ENCODE results near the gene B3GNT4.
A peak's percentile ranks its signal among the peaks of the same experiment; 100 is the strongest.

Gene B3GNT4

DNA sequence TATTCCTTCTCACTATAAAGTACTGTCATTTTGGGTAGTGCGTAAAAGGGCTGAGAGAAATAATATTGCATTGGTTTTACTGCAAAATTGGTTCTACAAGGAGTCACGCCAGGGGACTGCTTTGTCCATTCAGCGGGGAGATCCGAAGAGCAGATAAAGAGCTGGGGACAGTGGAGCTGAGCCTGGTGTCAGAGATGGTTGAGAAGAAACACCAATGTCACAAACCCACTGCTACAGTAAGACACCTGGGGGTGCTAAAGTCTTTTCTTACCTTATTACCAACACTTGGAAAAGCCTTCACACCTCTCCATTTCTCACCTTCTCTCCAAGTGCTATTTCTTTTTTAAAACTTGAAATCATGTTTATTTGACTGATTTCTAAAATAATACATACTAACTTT is 43.6 kb upstream of the B3GNT4 start:
- H3K79me2 ChIP-seq (ENCODE audit: insufficient read depth, low read length) = no peaks in the 10 kb centered on the region
- H3F3A ChIP-seq (ENCODE audit: insufficient read depth, low read length) = no peaks in the 10 kb centered on the region
- H3K27me3 ChIP-seq (ENCODE audit: insufficient read depth, low read length) = peaks cover 5% of the 10 kb centered on the region; the same call in 1 of the 2 replicates
- H3K4me1 ChIP-seq (ENCODE audit: insufficient read depth, low read length, severe bottlenecking) = no peaks in the 10 kb centered on the region
- no peaks in the 10 kb centered on the region for H3K36me3 ChIP-seq (ENCODE audit: insufficient read depth, low read length)
- H3K9me2 ChIP-seq (ENCODE audit: low read depth, low read length) = no peaks in the 10 kb centered on the region
- H3K9ac ChIP-seq (ENCODE audit: low read length) = no peak overlapping the region
- H4K20me1 ChIP-seq (ENCODE audit: insufficient read depth, low read length) = no peaks in the 10 kb centered on the region
- H3K9me3 ChIP-seq (ENCODE audit: low read length) = no peaks in the 10 kb centered on the region
- no peak overlapping the region for H3K27ac ChIP-seq (ENCODE audit: low read depth, low read length, poor library complexity, severe bottlenecking)
- no peak overlapping the region for H2AFZ ChIP-seq (ENCODE audit: low read length)
- H3K4me2 ChIP-seq (ENCODE audit: low read length) = no peak overlapping the region
- TF ChIP-seq EZH2 (IDR thresholded peaks at IDR 0.05; ENCODE audit: borderline replicate concordance, low read length) = no peak
- TF ChIP-seq, protein P1, sequence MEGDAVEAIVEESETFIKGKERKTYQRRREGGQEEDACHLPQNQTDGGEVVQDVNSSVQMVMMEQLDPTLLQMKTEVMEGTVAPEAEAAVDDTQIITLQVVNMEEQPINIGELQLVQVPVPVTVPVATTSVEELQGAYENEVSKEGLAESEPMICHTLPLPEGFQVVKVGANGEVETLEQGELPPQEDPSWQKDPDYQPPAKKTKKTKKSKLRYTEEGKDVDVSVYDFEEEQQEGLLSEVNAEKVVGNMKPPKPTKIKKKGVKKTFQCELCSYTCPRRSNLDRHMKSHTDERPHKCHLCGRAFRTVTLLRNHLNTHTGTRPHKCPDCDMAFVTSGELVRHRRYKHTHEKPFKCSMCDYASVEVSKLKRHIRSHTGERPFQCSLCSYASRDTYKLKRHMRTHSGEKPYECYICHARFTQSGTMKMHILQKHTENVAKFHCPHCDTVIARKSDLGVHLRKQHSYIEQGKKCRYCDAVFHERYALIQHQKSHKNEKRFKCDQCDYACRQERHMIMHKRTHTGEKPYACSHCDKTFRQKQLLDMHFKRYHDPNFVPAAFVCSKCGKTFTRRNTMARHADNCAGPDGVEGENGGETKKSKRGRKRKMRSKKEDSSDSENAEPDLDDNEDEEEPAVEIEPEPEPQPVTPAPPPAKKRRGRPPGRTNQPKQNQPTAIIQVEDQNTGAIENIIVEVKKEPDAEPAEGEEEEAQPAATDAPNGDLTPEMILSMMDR (IDR thresholded peaks at IDR 0.05; ENCODE audit: low read length) = peak; percentile 40
- H3K4me3 ChIP-seq (ENCODE audit: low read depth, low read length, poor library complexity, severe bottlenecking) = no peak overlapping the region

DNA sequence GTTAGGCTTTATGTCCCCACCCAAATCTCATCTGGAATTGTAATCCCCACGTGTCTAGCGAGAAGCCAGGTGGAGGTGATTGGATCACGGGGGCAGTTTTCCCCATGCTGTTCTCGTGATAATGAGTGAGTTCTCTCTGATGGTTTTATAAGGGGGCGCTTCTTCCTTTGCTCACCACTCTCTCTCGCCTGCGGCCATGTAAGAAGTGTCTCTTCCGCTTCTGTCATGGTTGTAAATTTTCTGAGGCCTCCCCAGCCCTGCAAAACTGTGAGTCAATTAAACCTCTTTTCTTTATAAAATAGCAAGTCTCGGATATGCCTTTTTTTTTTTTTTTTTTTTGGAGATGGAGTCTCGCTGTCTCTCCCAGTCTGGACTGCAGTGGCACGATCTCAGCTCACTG is 42.7 kb upstream of the B3GNT4 start:
- Histone ChIP-seq H3K79me2 (ENCODE audit: insufficient read depth, low read length) (no peaks in the 10 kb centered on the region), H3K4me1 (ENCODE audit: insufficient read depth, low read length, severe bottlenecking) (no peaks in the 10 kb centered on the region), H3K9me2 (ENCODE audit: low read depth, low read length) (no peaks in the 10 kb centered on the region), H4K20me1 (ENCODE audit: insufficient read depth, low read length) (no peaks in the 10 kb centered on the region), H3K9ac (ENCODE audit: low read length) (no peak overlapping the region), H3K27me3 (ENCODE audit: insufficient read depth, low read length) (peaks cover 5% of the 10 kb centered on the region; the same call in 1 of the 2 replicates), H3K27ac (ENCODE audit: low read depth, low read length, poor library complexity, severe bottlenecking) (no peak overlapping the region), H3K9me3 (ENCODE audit: low read length) (no peaks in the 10 kb centered on the region), H3F3A (ENCODE audit: insufficient read depth, low read length) (no peaks in the 10 kb centered on the region), H3K4me3 (ENCODE audit: low read depth, low read length, poor library complexity, severe bottlenecking) (no peak overlapping the region), H3K4me2 (ENCODE audit: low read length) (no peak overlapping the region), H3K36me3 (ENCODE audit: insufficient read depth, low read length) (no peaks in the 10 kb centered on the region), H2AFZ (ENCODE audit: low read length) (no peak overlapping the region)
- TF ChIP-seq EZH2 (IDR thresholded peaks at IDR 0.05; ENCODE audit: borderline replicate concordance, low read length) = no peak
- TF ChIP-seq, protein P1 (IDR thresholded peaks at IDR 0.05; ENCODE audit: low read length) = no peak

DNA sequence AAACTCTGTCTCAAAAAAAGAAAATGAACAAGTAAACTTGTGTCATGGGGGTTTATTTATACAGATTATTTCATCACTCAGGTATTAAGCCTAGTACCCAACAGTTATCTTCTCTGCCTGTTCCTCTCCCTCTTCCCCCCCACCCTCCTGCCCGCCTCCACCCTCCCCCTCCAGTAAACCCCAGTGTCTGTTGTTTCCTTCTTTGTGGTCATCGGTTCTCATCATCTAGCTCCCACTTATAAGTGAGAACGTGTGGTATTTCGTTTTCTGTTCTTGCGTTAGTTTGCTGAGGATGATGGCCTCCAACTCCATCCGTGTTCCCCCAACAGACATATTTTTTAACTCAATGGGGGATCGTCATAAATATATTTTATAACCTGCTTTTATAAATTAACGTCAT is 41.8 kb upstream of the B3GNT4 start:
- Histone ChIP-seq H3K4me2 (ENCODE audit: low read length) (no peak overlapping the region), H3K9me2 (ENCODE audit: low read depth, low read length) (no peaks in the 10 kb centered on the region), H3K9ac (ENCODE audit: low read length) (no peak overlapping the region), H3F3A (ENCODE audit: insufficient read depth, low read length) (no peaks in the 10 kb centered on the region), H3K79me2 (ENCODE audit: insufficient read depth, low read length) (no peaks in the 10 kb centered on the region), H3K27me3 (ENCODE audit: insufficient read depth, low read length) (peaks cover 5% of the 10 kb centered on the region; the same call in 1 of the 2 replicates), H3K36me3 (ENCODE audit: insufficient read depth, low read length) (no peaks in the 10 kb centered on the region), H3K9me3 (ENCODE audit: low read length) (no peaks in the 10 kb centered on the region), H3K4me1 (ENCODE audit: insufficient read depth, low read length, severe bottlenecking) (no peaks in the 10 kb centered on the region), H4K20me1 (ENCODE audit: insufficient read depth, low read length) (no peaks in the 10 kb centered on the region), H2AFZ (ENCODE audit: low read length) (no peak overlapping the region), H3K27ac (ENCODE audit: low read depth, low read length, poor library complexity, severe bottlenecking) (no peak overlapping the region), H3K4me3 (ENCODE audit: low read depth, low read length, poor library complexity, severe bottlenecking) (no peak overlapping the region)
- no peak for TF ChIP-seq EZH2 (IDR thresholded peaks at IDR 0.05; ENCODE audit: borderline replicate concordance, low read length)
- TF ChIP-seq, protein P1 (IDR thresholded peaks at IDR 0.05; ENCODE audit: low read length) = no peak

Measured in OCI-LY1 (cell line).